Keratinocyte (primary cell): ENCODE data around the gene TMEM135. TPM values are rescaled to one million over a fixed set of nuclear protein-coding genes. Genes with fewer than 3 reads are reported as not detected.

Source experiments
- DNase-seq: peaks from one replicate; pipeline ENCODE4 v3.0.0-alpha.2; 2011; ENCODE audit warnings: low read depth, missing footprints, low spot score
- FAIRE-seq: peaks from 2 replicates; lab custom pipeline; 2011; peaks lifted over from hg19 to GRCh38; lab: Jason Lieb, UNC
- H2AFZ ChIP-seq: 2 replicates; pipeline ENCODE4 v1.6.0; 2012; ENCODE audit warnings: low read length, control low read depth, inconsistent platforms; ENCODE audit not compliant: control insufficient read depth
- H3K27ac ChIP-seq: 2 replicates; pipeline ENCODE4 v1.5.1; 2011; ENCODE audit warnings: low read length; ENCODE audit not compliant: control insufficient read depth, insufficient read depth
- H3K27me3 ChIP-seq: 3 replicates; pipeline ENCODE4 v1.6.0; 2011; ENCODE audit warnings: low read length; ENCODE audit not compliant: control insufficient read depth, insufficient read depth; ENCODE audit errors: extremely low read depth
- H3K36me3 ChIP-seq, 2 experiments: 2 replicates in 1 of 2; 3 replicates in 1 of 2; pipeline ENCODE4 v1.5.1; 2011; ENCODE audit warnings: low read length in 2 of 2, mild to moderate bottlenecking in 1 of 2; ENCODE audit not compliant: control insufficient read depth in 2 of 2, insufficient read depth in 2 of 2; ENCODE audit errors: extremely low read depth in 1 of 2
- H3K4me1 ChIP-seq: 3 replicates; pipeline ENCODE4 v1.5.1; 2011; ENCODE audit warnings: low read length; ENCODE audit not compliant: control insufficient read depth, insufficient read depth; ENCODE audit errors: extremely low read depth
- H3K4me2 ChIP-seq: 3 replicates; pipeline ENCODE4 v1.6.0; 2011; ENCODE audit warnings: low read depth, low read length; ENCODE audit not compliant: control insufficient read depth, insufficient read depth; ENCODE audit errors: extremely low read depth
- H3K4me3 ChIP-seq, 3 experiments: fragments of 200-600 bp in 1 of 3; sonication (generic) in 1 of 3; 2 replicates in 2 of 3; 3 replicates in 1 of 3; pipeline ENCODE4 v1.5.1; 2011 to 2016; ENCODE audit warnings: low read length in 3 of 3, mild to moderate bottlenecking in 3 of 3, control low read depth in 2 of 3, inconsistent platforms in 1 of 3, low read depth in 1 of 3, mixed read lengths in 1 of 3, mixed run types in 1 of 3, moderate library complexity in 1 of 3; ENCODE audit not compliant: control insufficient read depth in 2 of 3, insufficient read depth in 2 of 3; ENCODE audit errors: extremely low read depth in 1 of 3
- H3K79me2 ChIP-seq: 2 replicates; pipeline ENCODE4 v1.6.0; 2012; ENCODE audit warnings: low read length; ENCODE audit not compliant: control insufficient read depth, insufficient read depth
- H3K9ac ChIP-seq: 3 replicates; pipeline ENCODE4 v1.6.0; 2011; ENCODE audit warnings: low read length; ENCODE audit not compliant: control insufficient read depth, insufficient read depth; ENCODE audit errors: extremely low read depth
- H3K9me1 ChIP-seq: 3 replicates; pipeline ENCODE4 v1.6.0; 2011; ENCODE audit warnings: low read length; ENCODE audit not compliant: control insufficient read depth, insufficient read depth; ENCODE audit errors: extremely low read depth
- H3K9me3 ChIP-seq: 2 replicates; pipeline ENCODE4 v1.5.1; 2012; ENCODE audit warnings: low read depth, low read length; ENCODE audit not compliant: control insufficient read depth
- H4K20me1 ChIP-seq: 3 replicates; pipeline ENCODE4 v1.6.0; 2011; ENCODE audit warnings: low read length; ENCODE audit not compliant: control insufficient read depth, insufficient read depth; ENCODE audit errors: extremely low read depth
- EZH2 ChIP-seq: IDR thresholded peaks from one replicate; pipeline ENCODE4 v1.6.1; 2012; ENCODE audit warnings: inconsistent platforms, mild to moderate bottlenecking, low read length, moderate library complexity
- dilution Hi-C: fragments of 300-500 bp; cut with MboI; formaldehyde crosslinking; loops from one replicate; pipeline ENCODE4 v1.7.0; 2020; ENCODE audit warnings: low sequenced_read_pairs; ENCODE audit not compliant: extremely low pct_ligation_motif_present
- polyA plus RNA-seq, 5 experiments: library from polyadenylated mRNA; depleted of rRNA in 3 of 5; stranded (reverse) in 3 of 5; stranded (forward) in 1 of 5; unstranded in 1 of 5; fragments of >200 nt; gene quantifications; 1 replicate in 1 of 5; 2 replicates in 3 of 5; 3 replicates in 1 of 5; pipeline versions ENCODE4 v1.2.1 to v1.2.3, GENCODE V29; 2011 to 2012; ENCODE audit warnings: missing spikeins in 2 of 5, low read depth in 1 of 5, low replicate concordance in 1 of 5
- TF ChIP-seq, protein P1 (sequence below), 3 experiments: IDR thresholded peaks in 1 of 3; conservative IDR thresholded peaks in 1 of 3; optimal IDR thresholded peaks in 1 of 3; 2 replicates in 2 of 3; 3 replicates in 1 of 3; pipeline versions ENCODE3 to v1.5.1; 2011; ENCODE audit warnings: low read length in 3 of 3, mild to moderate bottlenecking in 3 of 3, moderate library complexity in 2 of 3, control low read depth in 1 of 3, inconsistent platforms in 1 of 3; ENCODE audit not compliant: insufficient read depth in 2 of 3; ENCODE audit errors: extremely low read depth in 1 of 3

The TMEM135 gene
- polyA plus RNA-seq, 1 donor (not counting 4 experiments of a cell fraction or from before 2014, with no cell fraction given), result 15.0 TPM

DNA sequence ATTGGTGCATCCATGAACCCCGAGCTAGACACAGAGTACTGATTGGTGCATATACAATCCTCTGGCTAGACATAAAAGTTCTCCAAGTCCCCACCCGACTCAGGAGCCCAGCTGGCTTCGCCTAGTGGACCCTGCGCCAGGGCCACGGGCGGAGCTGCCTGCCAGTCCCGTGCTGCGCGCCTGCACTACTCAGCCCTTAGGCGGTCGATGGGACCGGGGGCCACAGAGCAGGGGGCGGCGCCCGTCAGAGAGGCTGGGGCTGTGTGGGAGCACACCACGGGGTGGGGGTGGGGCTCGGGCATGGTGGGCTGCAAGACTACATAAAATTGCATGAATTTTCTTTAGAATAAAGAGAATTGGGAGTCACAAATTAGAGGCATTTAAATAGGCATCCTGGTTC lies 248.6 kb downstream of the TMEM135 start:
- FAIRE-seq, result no peak
- H3K27ac ChIP-seq, result no peak overlapping the region
- no peaks in the 10 kb centered on the region for H3K36me3 ChIP-seq
- H3K9ac ChIP-seq, result no peak overlapping the region
- H3K79me2 ChIP-seq, result no peaks in the 10 kb centered on the region
- H3K9me1 ChIP-seq, result no peaks in the 10 kb centered on the region
- no peaks in the 10 kb centered on the region for H4K20me1 ChIP-seq
- no peak overlapping the region for H3K4me3 ChIP-seq
- no peak for DNase-seq
- no peak overlapping the region for H2AFZ ChIP-seq
- H3K27me3 ChIP-seq, result no peaks in the 10 kb centered on the region
- H3K4me1 ChIP-seq, result no peaks in the 10 kb centered on the region
- no peak for TF ChIP-seq EZH2
- TF ChIP-seq, protein P1, sequence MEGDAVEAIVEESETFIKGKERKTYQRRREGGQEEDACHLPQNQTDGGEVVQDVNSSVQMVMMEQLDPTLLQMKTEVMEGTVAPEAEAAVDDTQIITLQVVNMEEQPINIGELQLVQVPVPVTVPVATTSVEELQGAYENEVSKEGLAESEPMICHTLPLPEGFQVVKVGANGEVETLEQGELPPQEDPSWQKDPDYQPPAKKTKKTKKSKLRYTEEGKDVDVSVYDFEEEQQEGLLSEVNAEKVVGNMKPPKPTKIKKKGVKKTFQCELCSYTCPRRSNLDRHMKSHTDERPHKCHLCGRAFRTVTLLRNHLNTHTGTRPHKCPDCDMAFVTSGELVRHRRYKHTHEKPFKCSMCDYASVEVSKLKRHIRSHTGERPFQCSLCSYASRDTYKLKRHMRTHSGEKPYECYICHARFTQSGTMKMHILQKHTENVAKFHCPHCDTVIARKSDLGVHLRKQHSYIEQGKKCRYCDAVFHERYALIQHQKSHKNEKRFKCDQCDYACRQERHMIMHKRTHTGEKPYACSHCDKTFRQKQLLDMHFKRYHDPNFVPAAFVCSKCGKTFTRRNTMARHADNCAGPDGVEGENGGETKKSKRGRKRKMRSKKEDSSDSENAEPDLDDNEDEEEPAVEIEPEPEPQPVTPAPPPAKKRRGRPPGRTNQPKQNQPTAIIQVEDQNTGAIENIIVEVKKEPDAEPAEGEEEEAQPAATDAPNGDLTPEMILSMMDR (optimal IDR thresholded peaks at IDR 0.05 in 1 of 3, IDR thresholded peaks at IDR 0.05 in 1 of 3, conservative IDR thresholded peaks at IDR 0.05 in 1 of 3; ENCODE audit: extremely low read depth in 1 of 3, insufficient read depth in 2 of 3, low read length in 3 of 3), result no peak
- H3K9me3 ChIP-seq, result no peaks in the 10 kb centered on the region
- no peak overlapping the region for H3K4me2 ChIP-seq
- dilution Hi-C loops, result no loop called here

DNA sequence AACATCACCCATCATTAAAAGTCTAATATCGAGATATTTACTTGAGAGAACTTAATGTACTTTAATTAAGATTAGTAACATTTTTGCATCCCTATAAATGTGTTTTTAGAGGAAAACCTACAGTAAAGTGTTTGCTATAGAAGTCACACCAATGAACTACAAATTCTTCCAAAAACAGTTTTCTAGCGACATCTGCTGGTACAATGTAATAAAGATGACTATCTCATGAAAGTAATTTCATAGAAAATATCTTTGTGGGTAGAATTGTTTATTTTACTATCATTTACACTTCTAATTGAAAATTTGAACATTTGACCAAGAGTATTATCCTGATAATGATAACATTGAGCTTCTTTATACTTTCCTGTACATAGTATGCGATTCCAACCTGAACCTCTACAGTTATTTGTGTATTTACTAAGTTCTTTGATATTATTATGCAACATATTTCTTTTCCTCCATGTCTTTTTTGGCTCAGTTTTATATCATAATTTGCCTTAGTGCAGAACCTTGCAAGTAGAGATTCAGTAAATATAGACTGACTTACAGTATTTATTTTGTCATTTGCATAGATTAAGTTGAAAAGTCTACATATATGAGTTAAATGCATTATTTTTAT lies 252.7 kb downstream of the TMEM135 start:
- H3K36me3 ChIP-seq, result no peaks in the 10 kb centered on the region
- dilution Hi-C loops, result no loop called here
- no peak overlapping the region for H3K4me2 ChIP-seq
- H3K27ac ChIP-seq, result no peak overlapping the region
- no peaks in the 10 kb centered on the region for H3K27me3 ChIP-seq
- no peak overlapping the region for H3K4me3 ChIP-seq
- H3K9ac ChIP-seq, result no peak overlapping the region
- H4K20me1 ChIP-seq, result no peaks in the 10 kb centered on the region
- FAIRE-seq (no peak), DNase-seq (no peak)
- H2AFZ ChIP-seq, result no peak overlapping the region
- H3K9me1 ChIP-seq, result no peaks in the 10 kb centered on the region
- no peaks in the 10 kb centered on the region for H3K79me2 ChIP-seq
- H3K9me3 ChIP-seq, result no peaks in the 10 kb centered on the region
- H3K4me1 ChIP-seq, result no peaks in the 10 kb centered on the region
- TF ChIP-seq, protein P1 (optimal IDR thresholded peaks at IDR 0.05 in 1 of 3, IDR thresholded peaks at IDR 0.05 in 1 of 3, conservative IDR thresholded peaks at IDR 0.05 in 1 of 3; ENCODE audit: extremely low read depth in 1 of 3, insufficient read depth in 2 of 3, low read length in 3 of 3), result peak in 1 of 3 experiments; percentile 19
- TF ChIP-seq EZH2, result no peak
